Bronchial epithelial cell (primary cell): Measurements from ENCODE around the gene LDAH. TPM values are rescaled to one million over a fixed set of nuclear protein-coding genes. Genes with fewer than 3 reads are reported as not detected.

Source experiments
- DNase-seq: peaks from one replicate; pipeline ENCODE4 v3.0.0-alpha.2; 2010; ENCODE audit warnings: low read depth
- FAIRE-seq: peaks from 2 replicates; lab custom pipeline; 2011; peaks lifted over from hg19 to GRCh38; lab: Jason Lieb, UNC
- H3K27me3 ChIP-seq: 2 replicates; pipeline ENCODE4 v1.5.1; 2011; ENCODE audit warnings: low read length; ENCODE audit not compliant: control insufficient read depth, insufficient read depth
- H3K36me3 ChIP-seq: 2 replicates; pipeline ENCODE4 v1.5.1; 2011; ENCODE audit warnings: low read length; ENCODE audit not compliant: control insufficient read depth, insufficient read depth
- H3K4me3 ChIP-seq: 2 replicates; pipeline ENCODE4 v1.5.1; 2011; ENCODE audit warnings: mild to moderate bottlenecking, low read depth, low read length, control low read depth
- CTCF ChIP-seq: IDR thresholded peaks from 2 replicates; pipeline ENCODE4 v1.5.1; 2011; ENCODE audit warnings: mild to moderate bottlenecking, moderate library complexity, low read length, control low read depth, inconsistent platforms; ENCODE audit not compliant: insufficient read depth, severe bottlenecking
- total RNA-seq: library from RNA; depleted of rRNA; stranded (reverse); fragments of >200 nt; gene quantifications from 2 replicates; pipeline ENCODE4 v1.2.1, GENCODE V29; 2014

LDAH gene
- total RNA-seq, 1 donor from 2014 or later: 8.4 TPM

GRCh38 chr2:20665243-20666004, 157.5 kb downstream of the LDAH start:
- Histone ChIP-seq H3K36me3 (no peaks in the 10 kb centered on the region), H3K27me3 (peaks cover 46% of the 10 kb centered on the region), H3K4me3 (no peak overlapping the region)
- DNase-seq: no peak
- FAIRE-seq: no peak
- TF ChIP-seq CTCF: no peak

GRCh38 chr2:20664431-20665242, 158.3 kb downstream of the LDAH start:
- FAIRE-seq (peak; percentile 66), DNase-seq (no peak)
- H3K4me3 ChIP-seq: no peak overlapping the region
- H3K36me3 ChIP-seq: no peaks in the 10 kb centered on the region
- H3K27me3 ChIP-seq: peaks cover 45% of the 10 kb centered on the region
- no peak for TF ChIP-seq CTCF

- H3K36me3 ChIP-seq: no peaks in the 10 kb centered on the region
- DNase-seq (no peak), FAIRE-seq (no peak)
- peaks cover 44% of the 10 kb centered on the region for H3K27me3 ChIP-seq
- H3K4me3 ChIP-seq: no peak overlapping the region
- no peak for TF ChIP-seq CTCF
These were observed 158.9 kb downstream of the LDAH start for GRCh38 chr2:20664071-20664390.

- no peaks in the 10 kb centered on the region for H3K36me3 ChIP-seq
- DNase-seq: no peak
- no peak for TF ChIP-seq CTCF
- H3K4me3 ChIP-seq: no peak overlapping the region
- no peak for FAIRE-seq
- peaks cover 42% of the 10 kb centered on the region for H3K27me3 ChIP-seq
These were observed 159.5 kb downstream of the LDAH start for GRCh38 chr2:20663196-20664070.

GRCh38 chr2:20662308-20662937, 160.5 kb downstream of the LDAH start:
- no peak for DNase-seq
- no peak for TF ChIP-seq CTCF
- Histone ChIP-seq H3K4me3 (no peak overlapping the region), H3K36me3 (no peaks in the 10 kb centered on the region), H3K27me3 (peaks cover 35% of the 10 kb centered on the region)
- no peak for FAIRE-seq
